Panc1 (cell line): ENCODE results near the gene GPC6. TPM values are rescaled to one million over a fixed set of nuclear protein-coding genes. Genes with fewer than 3 reads are reported as not detected.

Experiments
- ATAC-seq: fragments of 200-7000 bp; cut with Tn5 transposase; 2 replicates; pipeline ENCODE4 v1.9.1; 2020; ENCODE audit warnings: mild to moderate bottlenecking, moderate library complexity
- BruUV-seq: library from RNA; stranded (reverse); fragments of 400-500 nt; replicated peaks from 2 replicates; lab custom pipeline; 2021; lab: Mats Ljungman, UMichigan
- CTCF ChIA-PET: fragments of 300-600 bp; sonication (Branson Sonifier 250); formaldehyde crosslinking; loops from one replicate; lab custom pipeline; 2022; ENCODE audit warnings: antibody characterized with exemption; lab: Charles Lee
- POLR2A ChIA-PET: fragments of 300-600 bp; sonication (Branson Sonifier 250); formaldehyde crosslinking; loops from one replicate; lab custom pipeline; 2022; ENCODE audit warnings: antibody characterized with exemption; lab: Charles Lee
- DNase-seq: peaks from one replicate; pipeline ENCODE4 v3.0.0-alpha.2; 2010; ENCODE audit warnings: low read depth, low spot score
- H3K27ac ChIP-seq: 2 replicates; pipeline ENCODE4 v1.5.1; 2011; ENCODE audit warnings: mild to moderate bottlenecking, low read length, inconsistent platforms
- H3K27me3 ChIP-seq: fragments of 200-500 bp; sonication (Bioruptor generic); 2 replicates; pipeline ENCODE4 v1.6.0; 2014; ENCODE audit warnings: low read length, inconsistent platforms; ENCODE audit not compliant: control insufficient read depth, insufficient read depth
- H3K36me3 ChIP-seq: fragments of 200-500 bp; sonication (Bioruptor generic); 2 replicates; pipeline ENCODE4 v1.5.1; 2014; ENCODE audit warnings: inconsistent platforms, mild to moderate bottlenecking, low read length, moderate library complexity; ENCODE audit not compliant: control insufficient read depth, insufficient read depth
- H3K4me1 ChIP-seq: 2 replicates; pipeline ENCODE4 v1.5.1; 2011; ENCODE audit warnings: inconsistent platforms, mild to moderate bottlenecking, low read length, moderate library complexity; ENCODE audit not compliant: control insufficient read depth, insufficient read depth
- H3K4me3 ChIP-seq, 2 experiments: 2 replicates each; pipeline ENCODE4 v1.5.1; 2011 to 2012; ENCODE audit warnings: low read depth in 2 of 2, low read length in 2 of 2, mild to moderate bottlenecking in 2 of 2, inconsistent platforms in 1 of 2, moderate library complexity in 1 of 2
- H3K9me3 ChIP-seq: fragments of 200-500 bp; sonication (Bioruptor generic); 2 replicates; pipeline ENCODE4 v1.5.1; 2014; ENCODE audit warnings: low read depth, mild to moderate bottlenecking, inconsistent platforms, low read length, moderate library complexity; ENCODE audit not compliant: control insufficient read depth, insufficient read depth
- POLR2AphosphoS5 ChIP-seq: IDR thresholded peaks from 2 replicates; pipeline ENCODE4 v1.6.1; 2012; ENCODE audit warnings: mild to moderate bottlenecking, low read depth, low read length, moderate library complexity
- REST ChIP-seq, 2 experiments: IDR thresholded peaks; 2 replicates each; pipeline ENCODE4 v1.6.1; 2011 to 2012; ENCODE audit warnings: low read depth in 2 of 2, control low read depth in 1 of 2, low read length in 1 of 2, mild to moderate bottlenecking in 1 of 2, moderate library complexity in 1 of 2; ENCODE audit not compliant: insufficient read depth in 1 of 2
- SIN3A ChIP-seq: IDR thresholded peaks from 2 replicates; pipeline ENCODE4 v1.6.1; 2012; ENCODE audit warnings: low read depth, mild to moderate bottlenecking, low read length, moderate library complexity, borderline replicate concordance; ENCODE audit not compliant: insufficient read depth
- TCF7L2 ChIP-seq: IDR thresholded peaks from 2 replicates; pipeline ENCODE4 v1.6.1; 2011; ENCODE audit warnings: mild to moderate bottlenecking, low read depth, low read length, inconsistent platforms
- in situ Hi-C: cut with HindIII; loops from 2 replicates; pipeline ENCODE4 v1.10.0; 2016; ENCODE audit warnings: low sequenced_read_pairs, low pct_unique_long_range_greater_than_20kb
- intact Hi-C: fragments of 100-400 bp; cut with micrococcal nuclease; formaldehyde crosslinking; loops from one replicate; pipeline ENCODE4 v1.10.0; 2022; ENCODE audit not compliant: unreplicated experiment
- total RNA-seq: library from RNA; stranded (reverse); gene quantifications from one replicate; pipeline ENCODE4 v1.2.1, GENCODE V29; 2021; ENCODE audit not compliant: unreplicated experiment
- TF ChIP-seq, protein P1 (sequence below): fragments of 450-650 bp; IDR thresholded peaks from 2 replicates; pipeline ENCODE4 v1.5.1; 2017; ENCODE audit warnings: mild to moderate bottlenecking

Gene GPC6
- total RNA-seq, 1 experiment from 2014 or later: 4.8 TPM

DNA sequence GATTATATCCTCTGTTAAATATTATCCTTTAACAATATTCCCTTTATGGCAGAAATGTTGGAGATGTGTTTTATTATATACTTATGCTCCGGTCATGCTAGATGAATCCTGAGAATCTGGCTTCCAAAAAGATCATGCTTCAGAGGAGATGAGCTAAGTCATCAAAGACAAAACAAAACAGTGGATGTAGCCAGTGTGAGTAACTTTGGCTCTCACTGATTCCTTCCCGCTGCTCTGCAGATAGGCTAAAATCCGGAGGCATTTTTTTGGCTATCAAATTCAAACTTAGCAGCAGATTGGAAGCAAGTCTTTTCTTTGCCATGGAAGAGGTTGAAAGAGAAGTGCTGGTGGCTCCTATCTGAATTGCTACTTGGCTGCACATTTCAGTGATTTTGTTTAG, 295.9 kb downstream of the GPC6 start:
- ATAC-seq: no peak
- BruUV-seq: no TSS peak
- in situ Hi-C loops: no loop called here
- no peaks in the 10 kb centered on the region for H3K36me3 ChIP-seq
- POLR2A ChIA-PET: no interaction called here
- no peaks in the 10 kb centered on the region for H3K4me1 ChIP-seq
- CTCF ChIA-PET: no interaction called here
- DNase-seq: no peak
- no peaks in the 10 kb centered on the region for H3K27me3 ChIP-seq
- no peak overlapping the region for H3K27ac ChIP-seq
- no peaks in the 10 kb centered on the region for H3K9me3 ChIP-seq
- intact Hi-C loops: no loop called here
- no peak overlapping the region for H3K4me3 ChIP-seq
- TF ChIP-seq SIN3A: no peak
- TF ChIP-seq POLR2AphosphoS5: no peak
- TF ChIP-seq TCF7L2: no peak
- TF ChIP-seq, protein P1, sequence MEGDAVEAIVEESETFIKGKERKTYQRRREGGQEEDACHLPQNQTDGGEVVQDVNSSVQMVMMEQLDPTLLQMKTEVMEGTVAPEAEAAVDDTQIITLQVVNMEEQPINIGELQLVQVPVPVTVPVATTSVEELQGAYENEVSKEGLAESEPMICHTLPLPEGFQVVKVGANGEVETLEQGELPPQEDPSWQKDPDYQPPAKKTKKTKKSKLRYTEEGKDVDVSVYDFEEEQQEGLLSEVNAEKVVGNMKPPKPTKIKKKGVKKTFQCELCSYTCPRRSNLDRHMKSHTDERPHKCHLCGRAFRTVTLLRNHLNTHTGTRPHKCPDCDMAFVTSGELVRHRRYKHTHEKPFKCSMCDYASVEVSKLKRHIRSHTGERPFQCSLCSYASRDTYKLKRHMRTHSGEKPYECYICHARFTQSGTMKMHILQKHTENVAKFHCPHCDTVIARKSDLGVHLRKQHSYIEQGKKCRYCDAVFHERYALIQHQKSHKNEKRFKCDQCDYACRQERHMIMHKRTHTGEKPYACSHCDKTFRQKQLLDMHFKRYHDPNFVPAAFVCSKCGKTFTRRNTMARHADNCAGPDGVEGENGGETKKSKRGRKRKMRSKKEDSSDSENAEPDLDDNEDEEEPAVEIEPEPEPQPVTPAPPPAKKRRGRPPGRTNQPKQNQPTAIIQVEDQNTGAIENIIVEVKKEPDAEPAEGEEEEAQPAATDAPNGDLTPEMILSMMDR: no peak
- no peak for TF ChIP-seq REST (IDR thresholded peaks at IDR 0.05; ENCODE audit: insufficient read depth in 1 of 2, low read depth in 2 of 2, low read length in 1 of 2)

GRCh38 chr13:93525087-93525486, 298.5 kb downstream of the GPC6 start:
- Histone ChIP-seq H3K4me1 (no peaks in the 10 kb centered on the region), H3K36me3 (no peaks in the 10 kb centered on the region), H3K27me3 (no peaks in the 10 kb centered on the region), H3K4me3 (no peak overlapping the region), H3K27ac (no peak overlapping the region), H3K9me3 (no peaks in the 10 kb centered on the region)
- TF ChIP-seq REST (IDR thresholded peaks at IDR 0.05; ENCODE audit: insufficient read depth in 1 of 2, low read depth in 2 of 2, low read length in 1 of 2) (no peak), SIN3A (no peak), TCF7L2 (no peak), POLR2AphosphoS5 (no peak)
- TF ChIP-seq, protein P1: no peak
- no TSS peak for BruUV-seq
- in situ Hi-C loops: no loop called here
- intact Hi-C loops: no loop called here
- CTCF ChIA-PET: no interaction called here
- POLR2A ChIA-PET: no interaction called here
- DNase-seq (no peak), ATAC-seq (no peak)
